ENCODE results near the gene CDK18.

The CDK18 gene

DNA sequence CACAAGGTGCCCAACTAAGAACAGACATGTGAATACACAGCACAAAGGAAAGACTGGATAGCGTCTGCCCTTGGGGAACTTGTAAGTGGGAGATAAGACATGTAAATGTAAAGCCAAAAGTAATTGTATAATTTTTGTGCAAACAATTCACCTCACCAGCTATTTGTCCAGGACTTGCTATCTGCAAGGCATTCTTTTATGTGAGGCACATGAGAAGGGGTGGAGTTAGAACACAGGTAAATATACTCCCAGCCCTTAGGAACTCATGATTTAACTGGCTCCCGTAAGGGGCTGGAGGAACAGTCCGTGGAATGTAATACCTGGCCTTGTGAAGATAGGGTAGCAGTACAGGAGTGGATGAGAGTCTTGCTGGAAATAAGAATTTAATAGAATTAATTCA lies 61.3 kb downstream of the CDK18 start:
- Histone ChIP-seq H3K9me3 (ENCODE audit: control insufficient read depth, low read length) (no peaks in the 10 kb centered on the region), H3K36me3 (ENCODE audit: control insufficient read depth, insufficient read depth, low read length) (no peaks in the 10 kb centered on the region), H3K27me3 (ENCODE audit: control insufficient read depth, insufficient read depth, low read length) (peaks cover 26% of the 10 kb centered on the region), H3K4me1 (ENCODE audit: control insufficient read depth, insufficient read depth, low read length) (peaks cover 45% of the 10 kb centered on the region), H3K9ac (ENCODE audit: low read length) (no peak overlapping the region), H3K4me3 (ENCODE audit: low read length) (no peak overlapping the region)

DNA sequence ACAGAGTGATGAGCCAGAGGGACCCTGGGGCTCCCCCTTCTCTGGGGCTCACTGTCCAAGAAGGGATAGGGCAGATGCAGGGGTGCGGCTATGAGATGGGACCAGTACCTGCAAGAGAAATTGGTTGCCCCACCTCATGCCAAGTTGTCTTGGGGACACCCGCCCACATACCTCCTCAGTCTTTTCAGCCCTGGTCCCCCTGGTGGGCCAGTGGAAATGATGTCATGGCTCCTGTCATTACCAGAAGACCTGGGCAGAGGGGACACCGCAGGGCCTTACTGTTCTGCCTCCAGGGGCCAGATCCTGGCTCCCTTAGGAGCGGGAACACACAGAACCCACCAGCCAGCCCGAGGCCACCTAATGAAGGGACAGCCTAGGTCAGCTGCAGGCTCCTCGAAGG lies 63.2 kb downstream of the CDK18 start:
- Histone ChIP-seq H3K27me3 (ENCODE audit: control insufficient read depth, insufficient read depth, low read length) (peaks cover 26% of the 10 kb centered on the region), H3K9me3 (ENCODE audit: control insufficient read depth, low read length) (no peaks in the 10 kb centered on the region), H3K4me1 (ENCODE audit: control insufficient read depth, insufficient read depth, low read length) (peaks cover 47% of the 10 kb centered on the region), H3K9ac (ENCODE audit: low read length) (no peak overlapping the region), H3K4me3 (ENCODE audit: low read length) (no peak overlapping the region), H3K36me3 (ENCODE audit: control insufficient read depth, insufficient read depth, low read length) (no peaks in the 10 kb centered on the region)

DNA sequence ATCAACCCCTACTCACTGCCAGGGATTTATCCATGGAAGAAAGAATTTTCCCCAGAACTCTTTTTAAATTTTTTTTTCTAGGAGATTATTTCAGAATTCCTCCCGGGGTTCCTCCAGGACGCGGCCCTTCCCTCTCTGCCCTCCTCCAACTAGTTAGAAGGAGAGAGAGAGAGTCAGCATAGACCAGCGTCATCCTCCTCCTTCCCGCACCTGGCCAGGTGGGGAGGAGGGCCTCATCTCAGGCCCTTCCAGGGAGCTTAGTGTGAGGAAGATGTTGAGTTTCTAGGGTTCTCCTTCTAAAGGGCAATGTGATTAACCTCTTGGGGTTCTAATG lies 63.6 kb downstream of the CDK18 start:
- no peaks in the 10 kb centered on the region for H3K9me3 ChIP-seq (ENCODE audit: control insufficient read depth, low read length)
- H3K4me3 ChIP-seq (ENCODE audit: low read length), result no peak overlapping the region
- H3K4me1 ChIP-seq (ENCODE audit: control insufficient read depth, insufficient read depth, low read length), result peaks cover 47% of the 10 kb centered on the region
- no peaks in the 10 kb centered on the region for H3K36me3 ChIP-seq (ENCODE audit: control insufficient read depth, insufficient read depth, low read length)
- H3K27me3 ChIP-seq (ENCODE audit: control insufficient read depth, insufficient read depth, low read length), result peaks cover 26% of the 10 kb centered on the region
- peak overlapping the region; percentile 39 for H3K9ac ChIP-seq (ENCODE audit: low read length)

DNA sequence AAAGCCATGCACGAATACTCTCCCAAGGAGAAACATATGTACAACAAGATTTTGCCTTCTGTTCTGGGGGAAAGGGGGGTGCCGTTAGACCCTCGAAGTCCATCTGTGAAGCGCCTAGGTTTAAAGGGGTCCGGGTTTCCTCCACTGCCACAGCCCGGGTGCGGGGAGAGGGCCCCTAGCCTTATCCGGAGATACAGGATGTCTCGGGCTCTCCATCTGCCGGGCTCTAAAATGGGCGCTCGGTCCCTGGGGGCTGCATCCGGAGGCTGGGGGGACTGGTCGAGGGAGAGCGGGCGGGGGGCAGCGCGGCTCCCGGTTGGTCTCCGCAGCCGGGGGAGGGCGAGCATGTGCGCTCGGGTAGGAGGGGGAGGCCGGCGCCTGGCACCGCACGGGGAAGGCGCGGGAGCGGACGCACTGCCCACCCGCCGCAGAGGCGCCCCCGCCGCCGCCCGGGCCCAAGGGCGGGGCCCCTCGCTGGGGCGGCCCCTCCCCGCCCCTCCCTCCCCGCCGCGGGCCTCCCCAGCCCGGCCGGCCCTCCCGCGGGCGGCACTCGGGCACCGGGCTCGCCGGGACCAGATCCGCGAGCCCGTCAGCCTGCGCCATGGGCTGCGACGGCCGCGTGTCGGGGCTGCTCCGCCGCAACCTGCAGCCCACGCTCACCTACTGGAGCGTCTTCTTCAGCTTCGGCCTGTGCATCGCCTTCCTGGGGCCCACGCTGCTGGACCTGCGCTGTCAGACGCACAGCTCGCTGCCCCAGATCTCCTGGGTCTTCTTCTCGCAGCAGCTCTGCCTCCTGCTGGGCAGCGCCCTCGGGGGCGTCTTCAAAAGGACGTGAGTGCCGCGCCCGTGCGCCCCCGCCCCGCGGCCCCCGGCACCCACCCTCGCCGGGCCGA lies 64.2 kb downstream of the CDK18 start:
- peaks cover 26% of the 10 kb centered on the region for H3K27me3 ChIP-seq (ENCODE audit: control insufficient read depth, insufficient read depth, low read length)
- no peaks in the 10 kb centered on the region for H3K36me3 ChIP-seq (ENCODE audit: control insufficient read depth, insufficient read depth, low read length)
- H3K4me1 ChIP-seq (ENCODE audit: control insufficient read depth, insufficient read depth, low read length), result peaks cover 46% of the 10 kb centered on the region
- H3K9me3 ChIP-seq (ENCODE audit: control insufficient read depth, low read length), result no peaks in the 10 kb centered on the region
- H3K9ac ChIP-seq (ENCODE audit: low read length), result peak overlapping the region; percentile 39
- no peak overlapping the region for H3K4me3 ChIP-seq (ENCODE audit: low read length)

DNA sequence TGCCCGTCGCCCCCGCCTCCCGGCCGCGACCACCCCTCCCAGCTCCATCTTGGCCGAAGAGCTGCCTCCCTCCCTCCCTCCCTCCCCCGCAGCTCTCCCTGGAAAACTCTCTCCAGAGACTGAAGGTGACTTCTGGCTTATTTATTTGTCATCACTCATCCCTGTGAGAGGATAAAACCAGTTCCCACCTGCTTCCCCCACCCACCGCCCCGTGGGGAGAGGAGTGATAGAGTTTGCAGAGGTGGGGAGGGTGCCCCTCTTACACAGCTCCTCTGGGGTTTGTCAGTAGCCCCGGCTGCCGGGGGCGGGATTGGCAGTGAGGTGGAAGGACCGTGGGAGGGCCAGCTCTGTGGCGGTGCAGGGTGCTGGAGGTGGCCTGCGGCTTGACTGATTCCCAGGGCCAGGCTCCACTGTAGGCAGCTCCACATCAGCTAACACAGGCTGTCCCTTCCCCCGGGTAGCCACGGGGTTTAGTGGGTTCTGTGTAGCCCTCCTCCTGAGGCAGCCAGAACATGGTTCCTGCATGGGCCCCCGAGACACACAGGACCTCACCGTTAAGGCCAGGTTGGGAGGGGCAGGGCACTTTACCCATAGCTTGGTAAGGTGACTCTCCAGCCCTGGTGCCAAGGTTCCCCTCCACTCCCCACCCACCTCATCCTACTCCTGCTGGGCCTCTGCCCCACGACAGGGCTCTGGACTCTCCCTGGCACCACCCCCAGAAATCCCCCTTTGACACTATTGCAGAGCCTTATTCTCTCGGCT lies 65.1 kb downstream of the CDK18 start:
- H3K27me3 ChIP-seq (ENCODE audit: control insufficient read depth, insufficient read depth, low read length), result peaks cover 26% of the 10 kb centered on the region
- H3K4me1 ChIP-seq (ENCODE audit: control insufficient read depth, insufficient read depth, low read length), result peaks cover 37% of the 10 kb centered on the region
- H3K4me3 ChIP-seq (ENCODE audit: low read length), result no peak overlapping the region
- H3K9me3 ChIP-seq (ENCODE audit: control insufficient read depth, low read length), result no peaks in the 10 kb centered on the region
- H3K36me3 ChIP-seq (ENCODE audit: control insufficient read depth, insufficient read depth, low read length), result no peaks in the 10 kb centered on the region
- H3K9ac ChIP-seq (ENCODE audit: low read length), result peak overlapping the region; percentile 34

DNA sequence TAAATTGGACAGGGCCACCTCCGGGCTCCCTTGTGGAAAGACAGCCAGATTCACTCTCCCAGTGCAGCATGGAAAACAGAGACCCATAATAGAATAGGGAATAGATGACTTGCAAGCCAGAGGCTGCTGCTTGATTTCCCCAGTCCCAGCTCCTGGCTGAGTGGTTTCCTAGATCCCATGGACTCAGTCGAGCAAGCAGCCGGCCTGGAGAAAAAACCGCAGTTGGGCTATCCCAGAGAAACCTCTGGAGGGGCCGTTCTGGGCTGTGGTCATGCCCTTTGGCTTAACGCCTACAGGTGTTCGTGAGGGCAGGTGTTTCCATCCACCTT lies 65.7 kb downstream of the CDK18 start:
- Histone ChIP-seq H3K36me3 (ENCODE audit: control insufficient read depth, insufficient read depth, low read length) (no peaks in the 10 kb centered on the region), H3K9me3 (ENCODE audit: control insufficient read depth, low read length) (no peaks in the 10 kb centered on the region), H3K27me3 (ENCODE audit: control insufficient read depth, insufficient read depth, low read length) (peaks cover 28% of the 10 kb centered on the region), H3K4me3 (ENCODE audit: low read length) (no peak overlapping the region), H3K9ac (ENCODE audit: low read length) (no peak overlapping the region), H3K4me1 (ENCODE audit: control insufficient read depth, insufficient read depth, low read length) (peaks cover 36% of the 10 kb centered on the region)

DNA sequence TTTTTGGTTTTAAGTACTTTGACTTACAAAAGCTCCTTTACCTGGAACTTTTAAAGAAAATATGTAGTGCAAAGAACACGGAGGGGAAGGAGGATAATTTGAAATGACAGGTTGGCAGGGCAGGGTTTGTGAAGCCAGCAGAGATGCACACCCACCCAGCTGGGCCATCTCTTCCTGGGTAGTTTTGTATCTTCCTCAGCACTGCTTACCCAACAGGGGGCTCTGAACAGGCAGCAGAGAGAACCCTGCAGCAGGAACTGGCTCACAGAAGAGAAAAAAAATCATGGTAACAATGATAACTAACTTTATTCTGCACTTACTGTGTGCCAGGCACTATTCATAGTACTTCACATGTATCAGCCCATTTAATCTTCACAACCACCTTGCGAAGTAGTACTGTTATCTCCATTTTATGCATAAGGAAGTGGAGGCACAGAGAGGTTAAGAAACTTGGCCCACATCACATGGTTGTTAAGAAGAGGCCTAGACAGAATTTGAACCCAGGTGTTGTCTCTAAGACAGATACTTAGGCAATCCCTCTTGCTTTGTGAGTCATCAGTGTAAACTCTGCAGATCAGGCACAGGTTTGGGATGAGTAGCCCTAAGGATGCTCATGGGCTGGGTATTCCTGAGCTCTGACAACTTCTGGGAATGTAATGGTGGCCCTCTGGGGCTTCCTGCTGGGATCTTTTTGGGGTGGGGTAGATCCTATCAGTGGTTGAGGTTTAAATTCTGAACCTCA lies 66.5 kb downstream of the CDK18 start:
- peaks cover 30% of the 10 kb centered on the region for H3K27me3 ChIP-seq (ENCODE audit: control insufficient read depth, insufficient read depth, low read length)
- no peaks in the 10 kb centered on the region for H3K36me3 ChIP-seq (ENCODE audit: control insufficient read depth, insufficient read depth, low read length)
- no peak overlapping the region for H3K9ac ChIP-seq (ENCODE audit: low read length)
- H3K4me3 ChIP-seq (ENCODE audit: low read length), result no peak overlapping the region
- peaks cover 38% of the 10 kb centered on the region for H3K4me1 ChIP-seq (ENCODE audit: control insufficient read depth, insufficient read depth, low read length)
- H3K9me3 ChIP-seq (ENCODE audit: control insufficient read depth, low read length), result no peaks in the 10 kb centered on the region

DNA sequence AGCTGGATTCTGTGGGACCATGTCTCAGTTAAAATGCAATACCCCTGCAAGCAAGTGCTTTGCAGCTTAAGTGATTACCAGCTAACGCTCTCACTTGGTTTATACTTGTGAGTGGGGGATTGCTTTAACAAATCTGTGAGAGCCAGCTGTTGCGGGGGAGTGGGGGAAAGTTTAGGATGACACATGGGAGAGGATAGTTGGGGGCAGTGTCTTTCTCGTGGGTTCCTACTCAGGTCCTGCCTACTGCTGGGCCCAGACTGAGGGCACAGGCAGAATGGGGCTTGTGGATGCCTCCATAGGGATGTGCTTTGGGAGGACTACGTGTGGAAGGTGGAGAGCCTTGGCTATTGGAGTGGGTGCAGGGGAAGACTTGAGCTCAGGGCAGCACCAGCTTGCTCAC lies 67.3 kb downstream of the CDK18 start:
- H3K36me3 ChIP-seq (ENCODE audit: control insufficient read depth, insufficient read depth, low read length), result no peaks in the 10 kb centered on the region
- no peak overlapping the region for H3K4me3 ChIP-seq (ENCODE audit: low read length)
- H3K9ac ChIP-seq (ENCODE audit: low read length), result no peak overlapping the region
- H3K9me3 ChIP-seq (ENCODE audit: control insufficient read depth, low read length), result no peaks in the 10 kb centered on the region
- peaks cover 30% of the 10 kb centered on the region for H3K27me3 ChIP-seq (ENCODE audit: control insufficient read depth, insufficient read depth, low read length)
- H3K4me1 ChIP-seq (ENCODE audit: control insufficient read depth, insufficient read depth, low read length), result peaks cover 36% of the 10 kb centered on the region

DNA sequence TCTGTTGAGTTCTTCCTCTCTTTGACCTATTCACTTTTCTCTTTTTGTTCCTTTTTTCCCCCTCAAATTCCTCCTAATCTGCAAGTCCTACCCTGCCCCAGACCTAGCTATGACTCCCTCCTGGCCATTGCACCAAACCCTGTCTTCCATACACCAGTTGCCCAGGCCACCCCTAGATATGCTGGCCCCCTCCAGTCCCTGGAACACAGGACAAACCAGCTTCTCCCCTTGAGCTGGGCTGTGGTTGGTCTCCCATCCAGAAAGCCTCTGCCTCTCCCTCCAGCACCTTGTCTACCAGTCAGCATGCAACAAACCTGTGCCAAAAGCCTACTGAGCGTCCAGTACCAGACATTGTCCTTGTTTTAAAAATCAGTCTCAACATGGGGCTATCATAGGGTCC lies 68.0 kb downstream of the CDK18 start:
- Histone ChIP-seq H3K27me3 (ENCODE audit: control insufficient read depth, insufficient read depth, low read length) (peaks cover 30% of the 10 kb centered on the region), H3K9ac (ENCODE audit: low read length) (no peak overlapping the region), H3K36me3 (ENCODE audit: control insufficient read depth, insufficient read depth, low read length) (no peaks in the 10 kb centered on the region), H3K4me1 (ENCODE audit: control insufficient read depth, insufficient read depth, low read length) (peaks cover 34% of the 10 kb centered on the region), H3K9me3 (ENCODE audit: control insufficient read depth, low read length) (no peaks in the 10 kb centered on the region), H3K4me3 (ENCODE audit: low read length) (no peak overlapping the region)

DNA sequence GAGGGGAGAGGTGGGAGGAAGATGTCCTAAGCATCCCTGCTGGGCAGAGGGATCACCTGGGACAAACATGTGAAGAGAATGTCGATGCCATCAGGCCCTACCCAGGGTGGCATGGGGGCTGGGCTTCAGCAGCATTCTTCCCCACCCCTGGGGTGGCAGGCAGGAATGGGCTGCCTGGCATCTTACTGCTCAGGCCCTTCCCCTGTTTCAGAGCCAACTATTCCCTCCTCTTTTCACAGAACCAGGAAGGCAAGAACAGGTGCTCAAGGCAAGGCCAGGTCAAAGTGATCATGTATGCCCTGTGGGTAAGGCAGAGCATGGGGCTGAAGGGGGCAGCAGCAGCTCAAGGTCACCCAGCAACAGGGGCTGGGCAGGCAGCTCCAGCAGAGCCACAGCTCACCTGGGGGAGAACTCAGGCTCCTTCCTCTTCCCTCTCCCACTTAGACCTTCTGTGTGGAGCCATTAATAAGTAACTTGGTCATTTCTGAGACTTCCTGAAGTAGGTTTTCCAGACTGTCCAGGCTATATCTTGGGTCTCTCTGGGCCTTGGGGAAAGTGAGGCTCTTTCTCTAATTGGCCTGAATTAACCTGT lies 70.9 kb downstream of the CDK18 start:
- H3K4me1 ChIP-seq (ENCODE audit: control insufficient read depth, insufficient read depth, low read length), result peaks cover 23% of the 10 kb centered on the region
- H3K9me3 ChIP-seq (ENCODE audit: control insufficient read depth, low read length), result no peaks in the 10 kb centered on the region
- H3K36me3 ChIP-seq (ENCODE audit: control insufficient read depth, insufficient read depth, low read length), result no peaks in the 10 kb centered on the region
- no peak overlapping the region for H3K9ac ChIP-seq (ENCODE audit: low read length)
- H3K27me3 ChIP-seq (ENCODE audit: control insufficient read depth, insufficient read depth, low read length), result peaks cover 8% of the 10 kb centered on the region
- H3K4me3 ChIP-seq (ENCODE audit: low read length), result no peak overlapping the region

DNA sequence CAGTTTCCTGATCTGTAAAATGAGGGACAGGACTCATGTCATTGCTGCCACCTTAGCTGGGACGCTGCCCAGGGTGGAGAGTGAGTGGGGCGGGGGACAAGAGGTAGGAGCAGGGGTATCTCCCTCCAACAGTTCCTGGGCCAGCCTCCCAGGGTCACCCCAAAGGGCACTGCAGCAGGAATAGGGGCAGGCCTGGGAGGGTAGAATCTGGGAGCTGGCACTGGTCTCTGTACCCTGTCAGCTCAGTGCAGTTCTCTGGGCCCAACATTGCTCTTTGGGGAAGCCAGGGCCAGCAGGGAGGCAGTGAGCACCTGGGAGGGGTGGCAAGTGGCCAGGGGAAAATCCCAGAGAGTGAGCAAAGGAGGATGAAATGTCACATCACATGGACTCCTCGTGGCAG lies 71.5 kb downstream of the CDK18 start:
- H3K4me3 ChIP-seq (ENCODE audit: low read length), result no peak overlapping the region
- H3K9me3 ChIP-seq (ENCODE audit: control insufficient read depth, low read length), result no peaks in the 10 kb centered on the region
- H3K36me3 ChIP-seq (ENCODE audit: control insufficient read depth, insufficient read depth, low read length), result no peaks in the 10 kb centered on the region
- peaks cover 19% of the 10 kb centered on the region for H3K4me1 ChIP-seq (ENCODE audit: control insufficient read depth, insufficient read depth, low read length)
- H3K27me3 ChIP-seq (ENCODE audit: control insufficient read depth, insufficient read depth, low read length), result peaks cover 4% of the 10 kb centered on the region
- no peak overlapping the region for H3K9ac ChIP-seq (ENCODE audit: low read length)

All from mucosa of stomach (tissue), 1 donor.